Measurements from ENCODE around the gene PTHLH.

Gene PTHLH

DNA sequence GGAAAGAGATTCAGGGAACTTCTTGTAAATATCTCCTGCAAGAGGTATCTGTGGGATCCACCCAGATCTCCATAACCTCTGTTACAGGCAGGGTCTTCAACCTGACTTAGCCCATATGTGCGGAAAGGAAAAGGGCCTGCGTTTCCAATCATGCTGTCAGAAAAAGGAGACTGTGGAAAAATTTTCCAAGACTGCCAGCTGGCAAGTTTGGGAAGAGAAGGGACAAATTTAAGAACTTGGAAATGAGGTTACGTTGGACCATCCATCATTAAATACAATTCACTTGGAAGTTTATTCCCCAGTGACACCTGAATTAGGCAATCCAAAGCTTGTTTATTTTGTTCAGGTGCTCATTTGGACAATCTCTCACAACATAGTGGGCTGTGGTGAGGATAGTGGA lies 13.9 kb downstream of the PTHLH start:
- CTCF ChIA-PET = no interaction called here
- POLR2A ChIA-PET = no interaction called here
- TF ChIP-seq, protein P1, sequence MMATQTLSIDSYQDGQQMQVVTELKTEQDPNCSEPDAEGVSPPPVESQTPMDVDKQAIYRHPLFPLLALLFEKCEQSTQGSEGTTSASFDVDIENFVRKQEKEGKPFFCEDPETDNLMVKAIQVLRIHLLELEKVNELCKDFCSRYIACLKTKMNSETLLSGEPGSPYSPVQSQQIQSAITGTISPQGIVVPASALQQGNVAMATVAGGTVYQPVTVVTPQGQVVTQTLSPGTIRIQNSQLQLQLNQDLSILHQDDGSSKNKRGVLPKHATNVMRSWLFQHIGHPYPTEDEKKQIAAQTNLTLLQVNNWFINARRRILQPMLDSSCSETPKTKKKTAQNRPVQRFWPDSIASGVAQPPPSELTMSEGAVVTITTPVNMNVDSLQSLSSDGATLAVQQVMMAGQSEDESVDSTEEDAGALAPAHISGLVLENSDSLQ (IDR thresholded peaks at IDR 0.05) = no peak
- TF ChIP-seq FOXK2 (IDR thresholded peaks at IDR 0.05) = no peak
- TF ChIP-seq ZNF384 (IDR thresholded peaks at IDR 0.05) = no peak
- TF ChIP-seq NFRKB (IDR thresholded peaks at IDR 0.05) = no peak
- no peak for TF ChIP-seq ARNT (IDR thresholded peaks at IDR 0.05)
- TF ChIP-seq BHLHE40 (IDR thresholded peaks at IDR 0.05; ENCODE audit: borderline replicate concordance) = no peak
- no peak for TF ChIP-seq LEF1 (IDR thresholded peaks at IDR 0.05; ENCODE audit: borderline replicate concordance)
- TF ChIP-seq SUZ12 (IDR thresholded peaks at IDR 0.05) = no peak
- no peak for TF ChIP-seq ELF4 (IDR thresholded peaks at IDR 0.05)
- TF ChIP-seq L3MBTL2 (conservative IDR thresholded peaks at IDR 0.05) = no peak
- TF ChIP-seq CTBP1 (IDR thresholded peaks at IDR 0.05; ENCODE audit: borderline replicate concordance) = no peak
- no peak for TF ChIP-seq FOXM1 (IDR thresholded peaks at IDR 0.05; ENCODE audit: borderline replicate concordance)
- TF ChIP-seq SP1 (IDR thresholded peaks at IDR 0.05) = no peak
- no peak for TF ChIP-seq TARDBP (IDR thresholded peaks at IDR 0.05)
- no peak for TF ChIP-seq FOXA1 (IDR thresholded peaks at IDR 0.05)
- TF ChIP-seq HDGF (IDR thresholded peaks at IDR 0.05; ENCODE audit: borderline replicate concordance) = no peak
- no peak for DNase-seq (ENCODE audit: extremely low spot score)

DNA sequence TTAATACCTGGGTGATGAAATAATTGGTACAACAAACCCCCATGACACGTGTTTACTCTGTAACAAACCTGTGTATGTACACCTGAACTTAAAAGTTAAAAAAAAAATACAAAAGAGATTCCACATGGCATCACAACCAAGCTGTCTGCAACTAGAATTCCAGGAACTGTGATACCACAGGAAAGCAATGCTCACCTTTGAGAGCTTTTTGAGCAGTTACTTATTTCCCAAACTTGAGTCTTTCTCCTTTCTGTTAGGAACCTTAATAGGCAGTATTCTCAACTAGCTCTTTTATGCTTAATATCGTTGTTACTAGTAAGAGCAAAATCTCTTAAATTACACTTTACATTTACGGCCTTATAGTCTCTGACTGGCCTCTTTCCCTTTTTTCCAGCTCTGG lies 15.2 kb downstream of the PTHLH start:
- ChIA-PET POLR2A (no interaction called here), CTCF (interaction anchor here (0.7 kb wide), 1 partner anchor 364 kb away, joined by 4 read pairs; no protein-coding TSS in a partner anchor)
- TF ChIP-seq FOXA1 (IDR thresholded peaks at IDR 0.05) (no peak), BHLHE40 (IDR thresholded peaks at IDR 0.05; ENCODE audit: borderline replicate concordance) (no peak), SP1 (IDR thresholded peaks at IDR 0.05) (no peak), ELF4 (IDR thresholded peaks at IDR 0.05) (no peak), CTBP1 (IDR thresholded peaks at IDR 0.05; ENCODE audit: borderline replicate concordance) (no peak), ARNT (IDR thresholded peaks at IDR 0.05) (no peak), L3MBTL2 (conservative IDR thresholded peaks at IDR 0.05) (no peak), TARDBP (IDR thresholded peaks at IDR 0.05) (no peak), ZNF384 (IDR thresholded peaks at IDR 0.05) (no peak)
- DNase-seq (ENCODE audit: extremely low spot score) = no peak

DNA sequence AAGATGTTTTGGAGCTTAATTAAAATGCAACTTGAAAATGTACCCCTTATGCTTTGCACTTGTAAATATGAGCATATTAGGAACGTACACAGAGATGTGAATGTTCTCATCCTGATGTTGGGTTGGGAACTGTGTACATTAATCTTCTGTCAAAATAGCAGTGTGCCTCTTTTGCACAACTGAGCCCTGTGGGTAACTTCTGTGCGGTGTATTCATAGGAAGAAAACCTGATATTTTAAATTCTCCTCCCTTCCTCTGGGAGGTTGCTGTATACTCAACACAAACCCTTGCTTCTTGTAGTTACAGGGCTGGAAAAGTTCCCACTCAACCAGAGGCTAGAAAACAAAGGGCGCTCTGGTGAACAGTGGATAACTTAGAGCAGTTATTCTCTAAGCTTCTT lies 18.7 kb downstream of the PTHLH start:
- CTCF ChIA-PET = interaction anchor here (1.2 kb wide), 1 partner anchor 9 kb away, joined by 3 read pairs; no protein-coding TSS in a partner anchor
- POLR2A ChIA-PET = no interaction called here
- no peak for TF ChIP-seq FOXA1 (IDR thresholded peaks at IDR 0.05)
- no peak for TF ChIP-seq SP1 (IDR thresholded peaks at IDR 0.05)
- no peak for TF ChIP-seq NFRKB (IDR thresholded peaks at IDR 0.05)
- no peak for TF ChIP-seq CTBP1 (IDR thresholded peaks at IDR 0.05; ENCODE audit: borderline replicate concordance)
- no peak for TF ChIP-seq L3MBTL2 (conservative IDR thresholded peaks at IDR 0.05)
- TF ChIP-seq ELF4 (IDR thresholded peaks at IDR 0.05) = no peak
- TF ChIP-seq LEF1 (IDR thresholded peaks at IDR 0.05; ENCODE audit: borderline replicate concordance) = no peak
- no peak for TF ChIP-seq HDGF (IDR thresholded peaks at IDR 0.05; ENCODE audit: borderline replicate concordance)
- no peak for TF ChIP-seq ZNF384 (IDR thresholded peaks at IDR 0.05)
- no peak for TF ChIP-seq FOXM1 (IDR thresholded peaks at IDR 0.05; ENCODE audit: borderline replicate concordance)
- TF ChIP-seq, protein P1 (IDR thresholded peaks at IDR 0.05) = no peak
- TF ChIP-seq SUZ12 (IDR thresholded peaks at IDR 0.05) = no peak
- no peak for TF ChIP-seq ARNT (IDR thresholded peaks at IDR 0.05)
- no peak for TF ChIP-seq BHLHE40 (IDR thresholded peaks at IDR 0.05; ENCODE audit: borderline replicate concordance)
- TF ChIP-seq TARDBP (IDR thresholded peaks at IDR 0.05) = no peak
- TF ChIP-seq FOXK2 (IDR thresholded peaks at IDR 0.05) = no peak
- no peak for DNase-seq (ENCODE audit: extremely low spot score)

DNA sequence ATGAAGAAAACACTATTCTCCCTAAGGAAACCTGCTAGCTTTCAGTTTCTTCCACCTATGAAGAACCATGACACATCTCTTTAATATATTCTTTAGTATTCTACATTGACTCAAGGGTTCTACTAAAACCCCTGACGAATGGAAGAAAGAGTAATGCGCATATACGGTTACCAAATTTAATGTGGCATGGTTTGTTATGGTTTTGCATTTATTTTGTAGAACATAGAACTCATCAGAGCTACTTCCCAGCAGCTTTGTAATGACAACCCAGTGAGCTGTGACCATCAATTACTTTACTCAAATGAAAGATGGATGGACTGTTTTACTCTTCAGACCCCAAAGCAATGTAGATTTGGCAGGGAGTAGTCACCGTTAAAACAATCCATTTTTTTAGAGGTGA lies 19.2 kb downstream of the PTHLH start:
- DNase-seq (ENCODE audit: extremely low spot score) = no peak
- TF ChIP-seq LEF1 (IDR thresholded peaks at IDR 0.05; ENCODE audit: borderline replicate concordance) (no peak), CTBP1 (IDR thresholded peaks at IDR 0.05; ENCODE audit: borderline replicate concordance) (no peak)
- ChIA-PET CTCF (interaction anchor here (1.2 kb wide), 1 partner anchor 9 kb away, joined by 3 read pairs; no protein-coding TSS in a partner anchor), POLR2A (no interaction called here)

DNA sequence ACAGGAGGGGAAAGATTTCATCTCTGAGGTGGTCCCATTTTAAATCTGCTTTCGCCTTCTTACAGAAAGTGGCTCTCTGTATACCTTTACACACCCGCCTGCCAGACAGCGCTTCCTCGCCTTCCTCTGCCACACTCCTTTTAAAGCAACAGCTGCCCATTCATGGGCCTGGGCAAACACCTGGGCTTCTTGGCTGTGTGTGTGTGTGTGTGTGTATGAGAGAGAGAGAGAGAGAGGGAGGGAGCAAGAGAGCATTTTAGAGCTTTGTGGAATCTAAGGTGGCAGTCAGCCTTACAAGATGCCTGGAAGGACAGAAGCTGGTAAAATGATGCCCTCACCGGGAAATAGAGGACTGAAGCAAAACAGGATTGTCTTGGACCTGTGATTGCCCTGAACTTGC lies 20.0 kb downstream of the PTHLH start:
- ChIA-PET CTCF (interaction anchor here (1.2 kb wide), 1 partner anchor 8 kb away, joined by 3 read pairs; no protein-coding TSS in a partner anchor), POLR2A (no interaction called here)
- TF ChIP-seq CTBP1 (IDR thresholded peaks at IDR 0.05; ENCODE audit: borderline replicate concordance) (no peak), BHLHE40 (IDR thresholded peaks at IDR 0.05; ENCODE audit: borderline replicate concordance) (no peak), HDGF (IDR thresholded peaks at IDR 0.05; ENCODE audit: borderline replicate concordance) (no peak), ARNT (IDR thresholded peaks at IDR 0.05) (no peak), SP1 (IDR thresholded peaks at IDR 0.05) (no peak), L3MBTL2 (conservative IDR thresholded peaks at IDR 0.05) (no peak), FOXA1 (IDR thresholded peaks at IDR 0.05) (no peak), LEF1 (IDR thresholded peaks at IDR 0.05; ENCODE audit: borderline replicate concordance) (no peak), FOXM1 (IDR thresholded peaks at IDR 0.05; ENCODE audit: borderline replicate concordance) (no peak), TARDBP (IDR thresholded peaks at IDR 0.05) (no peak), ELF4 (IDR thresholded peaks at IDR 0.05) (no peak), SUZ12 (IDR thresholded peaks at IDR 0.05) (no peak), ZNF384 (IDR thresholded peaks at IDR 0.05) (no peak), NFRKB (IDR thresholded peaks at IDR 0.05) (no peak), FOXK2 (IDR thresholded peaks at IDR 0.05) (no peak)
- TF ChIP-seq, protein P1 (IDR thresholded peaks at IDR 0.05) = no peak
- DNase-seq (ENCODE audit: extremely low spot score) = no peak

DNA sequence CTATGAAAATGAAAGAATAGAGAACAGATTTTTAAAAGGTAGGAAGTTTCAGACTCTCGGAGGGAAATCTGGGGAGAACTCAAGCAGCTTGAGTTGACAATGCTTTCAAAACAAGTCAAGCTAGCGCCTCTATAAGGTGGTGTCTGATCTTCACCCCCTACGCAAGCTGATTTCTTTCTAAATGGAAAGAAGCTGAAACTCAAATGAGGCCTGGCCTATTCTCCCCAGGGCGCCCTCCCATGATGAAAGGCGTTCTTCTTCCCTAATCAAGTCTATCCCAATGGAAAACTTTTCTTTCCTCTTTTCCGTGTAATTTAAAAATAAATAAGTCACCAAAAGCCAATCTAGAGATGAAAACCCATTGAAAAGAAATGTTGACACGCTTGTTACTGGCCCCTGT lies 20.6 kb downstream of the PTHLH start:
- ChIA-PET CTCF (interaction anchor here (0.6 kb wide), 1 partner anchor 218 kb away, joined by 3 read pairs; no protein-coding TSS in a partner anchor), POLR2A (no interaction called here)
- DNase-seq (ENCODE audit: extremely low spot score) = no peak
- TF ChIP-seq BHLHE40 (IDR thresholded peaks at IDR 0.05; ENCODE audit: borderline replicate concordance) = no peak
- TF ChIP-seq, protein P1 (IDR thresholded peaks at IDR 0.05) = no peak
- no peak for TF ChIP-seq ZNF384 (IDR thresholded peaks at IDR 0.05)
- no peak for TF ChIP-seq ELF4 (IDR thresholded peaks at IDR 0.05)
- TF ChIP-seq FOXM1 (IDR thresholded peaks at IDR 0.05; ENCODE audit: borderline replicate concordance) = no peak
- no peak for TF ChIP-seq FOXK2 (IDR thresholded peaks at IDR 0.05)
- TF ChIP-seq CTBP1 (IDR thresholded peaks at IDR 0.05; ENCODE audit: borderline replicate concordance) = no peak
- no peak for TF ChIP-seq HDGF (IDR thresholded peaks at IDR 0.05; ENCODE audit: borderline replicate concordance)
- TF ChIP-seq ARNT (IDR thresholded peaks at IDR 0.05) = no peak
